Stimulated activated CD8-positive, alpha-beta memory T cell treated with anti-CD3 and anti-CD28 coated beads, Interleukin-15, amount 100 ng/mL, for 1 hour (primary cell): ENCODE data around the gene PTGER1.
A peak's percentile ranks its signal among the peaks of the same experiment; 100 is the strongest.

Experiments used
- DNase-seq: peaks from one replicate; pipeline ENCODE4 v3.0.0-alpha.2; 2020; ENCODE audit warnings: low read depth

Gene PTGER1

GRCh38 chr19:14502334-14503092 lies 27.4 kb upstream of the PTGER1 start:
- no peak for DNase-seq

GRCh38 chr19:14497228-14497921 lies 22.2 kb upstream of the PTGER1 start:
- no peak for DNase-seq

- DNase-seq: no peak
These were observed 21.7 kb upstream of the PTGER1 start for GRCh38 chr19:14496834-14497227.

- DNase-seq: peak; percentile 56
These were observed 21.1 kb upstream of the PTGER1 start, which contains the start of gene GIPC1 for GRCh38 chr19:14496029-14496833. GIPC1 (minus strand) TSS chr19:14496127; CDS start chr19:14482976, 13,151 bp downstream.

- no peak for DNase-seq
These were observed 20.5 kb upstream of the PTGER1 start for GRCh38 chr19:14495672-14496028.

GRCh38 chr19:14494910-14495671 lies 19.9 kb upstream of the PTGER1 start:
- DNase-seq: no peak

- no peak for DNase-seq
These were observed 19.3 kb upstream of the PTGER1 start for GRCh38 chr19:14494411-14494810.

GRCh38 chr19:14492756-14493337 lies 17.7 kb upstream of the PTGER1 start:
- no peak for DNase-seq

- no peak for DNase-seq
These were observed 12.4 kb upstream of the PTGER1 start for GRCh38 chr19:14487370-14488125.

- no peak for DNase-seq
These were observed 7.2 kb upstream of the PTGER1 start for GRCh38 chr19:14482172-14482941.

- DNase-seq: no peak
These were observed 5.5 kb upstream of the PTGER1 start for GRCh38 chr19:14480700-14481079.

GRCh38 chr19:14479975-14480699 lies 5.0 kb upstream of the PTGER1 start:
- DNase-seq: peak; percentile 40

- no peak for DNase-seq
These were observed 4.3 kb upstream of the PTGER1 start for GRCh38 chr19:14479309-14479974.

- DNase-seq: no peak
These were observed 3.0 kb upstream of the PTGER1 start for GRCh38 chr19:14478113-14478545.

- no peak for DNase-seq
These were observed 2.4 kb upstream of the PTGER1 start for GRCh38 chr19:14477418-14478112.

GRCh38 chr19:14476673-14477401 lies 1.7 kb upstream of the PTGER1 start:
- DNase-seq: no peak

- DNase-seq: no peak
These were observed 1.1 kb upstream of the PTGER1 start for GRCh38 chr19:14476327-14476672.

- no peak for DNase-seq
These were observed 327 bp downstream of the PTGER1 start for GRCh38 chr19:14474827-14475226.
